ENCODE measurements around the gene CUX1. TPM values are rescaled to one million over a fixed set of nuclear protein-coding genes. Genes with fewer than 3 reads are reported as not detected.

Gene CUX1
- total RNA-seq, 1 experiment from 2014 or later = 53.5 TPM

- TF ChIP-seq, protein P1, sequence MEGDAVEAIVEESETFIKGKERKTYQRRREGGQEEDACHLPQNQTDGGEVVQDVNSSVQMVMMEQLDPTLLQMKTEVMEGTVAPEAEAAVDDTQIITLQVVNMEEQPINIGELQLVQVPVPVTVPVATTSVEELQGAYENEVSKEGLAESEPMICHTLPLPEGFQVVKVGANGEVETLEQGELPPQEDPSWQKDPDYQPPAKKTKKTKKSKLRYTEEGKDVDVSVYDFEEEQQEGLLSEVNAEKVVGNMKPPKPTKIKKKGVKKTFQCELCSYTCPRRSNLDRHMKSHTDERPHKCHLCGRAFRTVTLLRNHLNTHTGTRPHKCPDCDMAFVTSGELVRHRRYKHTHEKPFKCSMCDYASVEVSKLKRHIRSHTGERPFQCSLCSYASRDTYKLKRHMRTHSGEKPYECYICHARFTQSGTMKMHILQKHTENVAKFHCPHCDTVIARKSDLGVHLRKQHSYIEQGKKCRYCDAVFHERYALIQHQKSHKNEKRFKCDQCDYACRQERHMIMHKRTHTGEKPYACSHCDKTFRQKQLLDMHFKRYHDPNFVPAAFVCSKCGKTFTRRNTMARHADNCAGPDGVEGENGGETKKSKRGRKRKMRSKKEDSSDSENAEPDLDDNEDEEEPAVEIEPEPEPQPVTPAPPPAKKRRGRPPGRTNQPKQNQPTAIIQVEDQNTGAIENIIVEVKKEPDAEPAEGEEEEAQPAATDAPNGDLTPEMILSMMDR (conservative IDR thresholded peaks at IDR 0.05) = no peak
- Histone ChIP-seq H4K20me1 (ENCODE audit: control insufficient read depth, insufficient read depth, insufficient read length) (no peaks in the 10 kb centered on the region), H3K56ac (ENCODE audit: insufficient read length, low read depth, low read length) (no peak overlapping the region), H2BK5ac (ENCODE audit: insufficient read length, low read length) (no peak overlapping the region), H3K18ac (ENCODE audit: insufficient read length, low read depth, low read length) (no peak overlapping the region), H3K27ac (ENCODE audit: insufficient read length, low read depth, low read length) (no peak overlapping the region), H3K79me1 (ENCODE audit: insufficient read depth, low read depth, low read length, poor library complexity, severe bottlenecking) (peaks cover 6% of the 10 kb centered on the region), H3K27me3 (ENCODE audit: insufficient read depth, low read length) (no peaks in the 10 kb centered on the region), H4K8ac (replicated peaks; ENCODE audit: insufficient read length, low read depth, low read length) (no peak overlapping the region), H2AFZ (ENCODE audit: low read length) (no peak overlapping the region), H2BK15ac (ENCODE audit: low read depth, low read length) (no peak overlapping the region), H4K5ac (ENCODE audit: insufficient read length, low read depth, low read length) (no peak overlapping the region), H2BK12ac (ENCODE audit: insufficient read length, low read depth, low read length) (no peak overlapping the region), H2BK120ac (ENCODE audit: low read depth, low read length, poor library complexity, severe bottlenecking) (no peak overlapping the region), H2BK20ac (ENCODE audit: low read depth, low read length, poor library complexity, severe bottlenecking) (no peak overlapping the region), H3K79me2 (ENCODE audit: insufficient read depth, low read length) (peaks cover 2% of the 10 kb centered on the region; the same call in 1 of the 2 replicates), H3K14ac (ENCODE audit: insufficient read depth, low read length) (no peak overlapping the region), H4K91ac (ENCODE audit: insufficient read length, low read depth, low read length) (no peak overlapping the region), H2AK5ac (ENCODE audit: insufficient read length, low read length) (no peak overlapping the region), H3K9ac (ENCODE audit: extremely low read depth, insufficient read length, low read length) (no peak overlapping the region), H3K4ac (ENCODE audit: low read depth, low read length) (no peak overlapping the region), H3T11ph (ENCODE audit: low read length) (no peak overlapping the region), H3K4me2 (ENCODE audit: insufficient read depth, insufficient read length, low read length) (no peak overlapping the region), H3K23ac (ENCODE audit: insufficient read length, low read depth, low read length) (no peak overlapping the region), H3K9me3 (ENCODE audit: control insufficient read depth, low read depth, low read length) (no peaks in the 10 kb centered on the region), H3K23me2 (ENCODE audit: insufficient read length, low read depth, low read length, poor library complexity, severe bottlenecking) (no peaks in the 10 kb centered on the region), H3K4me1 (ENCODE audit: insufficient read depth, low read length) (peaks cover 3% of the 10 kb centered on the region; the same call in 1 of the 2 replicates)
- H3K4me1 Mint-ChIP-seq = peaks cover 16 to 29% of the 10 kb centered on the region in 2 experiments
- H3K27ac Mint-ChIP-seq = no peak overlapping the region; a peak in 1 of 7 replicates
- H3K9me3 Mint-ChIP-seq = no peaks in the 10 kb centered on the region; a peak in 1 of 5 replicates
- H3K36me3 Mint-ChIP-seq (ENCODE audit: insufficient read depth in 1 of 3, low read depth in 3 of 3) = no peaks in the 10 kb centered on the region; a peak in 3 of 7 replicates
- no peak overlapping the region for H3K4me3 Mint-ChIP-seq
- no peak for DNase-seq
- WGBS (ENCODE audit: extremely low coverage, insufficient read length, low lambda C conversion rate) = no CpG with 5 or more reads among the region's 9 CpGs
- no peaks in the 10 kb centered on the region; the same call in 1 of the 2 replicates for H3K27me3 Mint-ChIP-seq (ENCODE audit: low read depth)
These were observed 182.0 kb downstream of the CUX1 start for GRCh38 chr7:101999393-101999792.

All from H9 (cell line).